ENCODE measurements around the gene SPAG7.
A peak's percentile ranks its signal among the peaks of the same experiment; 100 is the strongest.

The SPAG7 gene

DNA sequence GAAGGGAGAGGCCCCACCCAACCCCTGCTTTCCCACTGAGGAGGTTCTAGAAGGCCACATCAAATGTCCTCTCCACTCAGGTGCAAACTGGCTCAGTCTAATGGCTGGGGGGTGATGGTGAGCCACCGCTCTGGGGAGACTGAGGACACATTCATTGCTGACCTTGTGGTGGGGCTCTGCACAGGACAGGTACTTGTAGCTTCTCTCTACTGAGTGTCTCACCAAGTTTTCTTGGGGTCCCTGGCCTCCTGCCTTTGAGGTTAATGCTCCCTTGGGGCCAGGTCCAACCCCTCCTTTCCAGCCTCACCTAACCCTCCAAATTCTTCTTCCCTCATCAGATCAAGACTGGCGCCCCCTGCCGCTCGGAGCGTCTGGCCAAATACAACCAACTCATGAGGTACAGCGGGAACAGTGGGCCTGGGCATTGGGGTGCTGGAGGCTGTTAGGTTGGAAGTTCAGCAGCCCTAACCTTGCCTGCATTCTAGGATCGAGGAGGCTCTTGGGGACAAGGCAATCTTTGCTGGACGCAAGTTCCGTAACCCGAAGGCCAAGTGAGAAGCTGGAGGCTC, 11.0 kb downstream of the SPAG7 start:
- DNase-seq = peak in 1 of 42 donors; percentile 39

DNA sequence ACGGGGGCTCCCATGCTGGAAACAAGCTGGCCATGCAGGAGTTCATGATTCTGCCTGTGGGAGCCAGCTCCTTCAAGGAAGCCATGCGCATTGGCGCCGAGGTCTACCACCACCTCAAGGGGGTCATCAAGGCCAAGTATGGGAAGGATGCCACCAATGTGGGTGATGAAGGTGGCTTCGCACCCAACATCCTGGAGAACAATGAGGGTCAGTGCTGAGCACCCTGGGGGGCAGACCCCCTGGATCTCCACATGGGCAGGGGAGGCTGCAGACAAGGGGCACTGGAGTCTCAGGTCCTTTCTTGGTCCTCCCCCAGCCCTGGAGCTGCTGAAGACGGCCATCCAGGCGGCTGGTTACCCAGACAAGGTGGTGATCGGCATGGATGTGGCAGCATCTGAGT, 12.5 kb downstream of the SPAG7 start:
- DNase-seq = no peak
- intact Hi-C loops (cut with DNase I) = no loop called here

More for the DNA sequence above, 11.0 kb downstream of the SPAG7 start:
- intact Hi-C loops (cut with DNase I) = no loop called here

DNA sequence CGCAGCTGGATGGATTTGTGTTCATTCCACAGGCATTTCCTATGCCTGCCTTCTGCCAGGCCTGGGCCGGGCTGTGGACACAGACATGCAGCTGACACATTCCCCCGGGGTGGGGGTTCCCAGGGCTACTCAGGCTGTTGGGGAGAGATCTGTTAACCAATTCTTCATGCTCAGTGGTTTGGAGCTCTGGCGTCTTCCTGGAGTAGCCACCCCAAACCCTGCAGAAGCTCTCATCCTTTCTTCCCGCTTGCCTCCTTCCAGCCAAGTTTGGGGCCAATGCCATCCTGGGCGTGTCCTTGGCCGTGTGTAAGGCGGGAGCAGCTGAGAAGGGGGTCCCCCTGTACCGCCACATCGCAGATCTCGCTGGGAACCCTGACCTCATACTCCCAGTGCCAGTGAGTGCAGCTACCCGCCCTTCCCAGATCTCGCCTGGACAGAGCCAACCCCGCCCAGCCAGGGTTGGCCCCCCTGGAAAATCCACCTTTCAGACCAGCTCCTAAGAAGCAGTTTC, 14.1 kb downstream of the SPAG7 start:
- intact Hi-C loops (cut with DNase I) = no loop called here
- DNase-seq = no peak

DNA sequence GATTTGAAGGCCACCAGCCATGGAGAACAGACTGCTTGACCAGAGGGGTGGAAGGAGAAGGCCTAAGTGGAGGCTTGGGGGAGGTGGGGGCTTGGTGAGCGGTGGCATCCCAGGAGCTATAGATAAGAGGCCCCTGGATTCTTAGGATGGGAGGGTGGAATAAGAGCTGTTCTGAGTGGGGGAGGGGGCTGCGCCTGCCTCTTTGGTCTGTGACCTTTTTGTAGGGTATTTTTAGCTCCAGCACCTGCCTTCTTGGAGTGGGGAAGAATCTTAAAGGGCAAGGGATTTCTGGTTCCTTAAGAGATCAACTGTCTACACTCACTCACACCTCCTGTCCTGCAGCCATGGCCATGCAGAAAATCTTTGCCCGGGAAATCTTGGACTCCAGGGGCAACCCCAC, 16.1 kb downstream of the SPAG7 start:
- no peak for DNase-seq
- intact Hi-C loops (cut with DNase I) = no loop called here

DNA sequence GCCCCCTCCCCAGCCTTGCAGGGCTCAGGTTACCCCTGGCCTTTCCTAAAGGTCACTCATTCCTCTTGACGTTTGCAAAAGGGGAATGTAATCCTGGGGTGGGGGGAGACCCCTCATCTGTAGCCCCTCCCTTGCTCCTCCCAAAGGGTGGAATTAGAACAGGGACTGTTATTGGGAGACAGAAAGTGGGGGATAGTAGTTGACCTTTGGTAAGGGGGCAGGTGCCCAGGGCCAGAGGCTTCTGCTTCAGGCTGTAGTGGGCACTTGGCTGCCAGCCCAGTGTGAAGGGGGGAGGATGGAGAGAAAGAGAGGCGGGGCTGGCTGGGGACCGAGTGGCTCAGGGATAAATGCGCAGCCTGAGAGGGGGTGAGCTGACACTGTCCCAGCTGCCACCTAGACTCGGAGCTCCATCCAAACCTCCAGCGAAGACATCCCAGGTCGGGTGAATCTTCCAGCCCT, 16.8 kb downstream of the SPAG7 start, which contains the start of gene ENO3:
TSS of gene ENO3 (plus strand) at position 374 of the 459 bp plus-strand sequence. CDS start 711 bp downstream, outside the sequence.
- intact Hi-C loops (cut with DNase I) = no loop called here
- DNase-seq = no peak

DNA sequence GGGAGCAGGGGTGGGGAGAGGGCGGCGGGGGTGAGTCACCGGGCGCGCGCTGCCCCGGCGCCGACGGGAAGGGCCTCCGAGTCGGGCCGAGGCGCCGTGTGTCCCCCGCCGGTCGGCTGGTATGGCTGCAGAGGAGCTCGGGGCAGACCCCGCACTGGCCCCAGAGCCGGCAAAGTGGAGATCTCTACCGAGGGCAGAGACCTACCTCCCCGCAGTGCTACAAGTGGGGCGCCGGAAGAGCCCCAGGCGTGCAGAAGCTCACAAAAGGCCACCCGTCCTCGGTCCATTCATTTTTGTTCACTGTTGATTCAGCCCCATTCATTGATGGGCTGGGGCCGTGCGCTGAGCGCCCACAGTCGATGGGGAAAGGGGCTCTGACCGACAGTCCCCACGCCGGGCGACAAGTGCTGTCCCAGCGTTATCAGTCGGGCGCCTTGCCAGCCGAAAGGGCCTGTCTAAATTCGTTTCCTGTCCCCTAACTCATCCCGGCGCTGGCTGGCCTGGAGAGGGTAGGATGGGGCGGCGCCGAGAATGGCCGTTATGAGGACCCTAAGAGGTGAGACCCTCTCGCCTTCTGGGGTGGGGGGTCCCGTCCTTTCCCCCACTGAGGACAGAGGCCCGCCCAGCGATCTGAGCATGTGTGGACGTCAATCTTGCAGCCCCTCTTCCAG, 17.4 kb downstream of the SPAG7 start:
- DNase-seq = peak in 4 of 42 donors; percentile 12 to 59 (median 38)
- intact Hi-C loops (cut with DNase I) = no loop called here

DNA sequence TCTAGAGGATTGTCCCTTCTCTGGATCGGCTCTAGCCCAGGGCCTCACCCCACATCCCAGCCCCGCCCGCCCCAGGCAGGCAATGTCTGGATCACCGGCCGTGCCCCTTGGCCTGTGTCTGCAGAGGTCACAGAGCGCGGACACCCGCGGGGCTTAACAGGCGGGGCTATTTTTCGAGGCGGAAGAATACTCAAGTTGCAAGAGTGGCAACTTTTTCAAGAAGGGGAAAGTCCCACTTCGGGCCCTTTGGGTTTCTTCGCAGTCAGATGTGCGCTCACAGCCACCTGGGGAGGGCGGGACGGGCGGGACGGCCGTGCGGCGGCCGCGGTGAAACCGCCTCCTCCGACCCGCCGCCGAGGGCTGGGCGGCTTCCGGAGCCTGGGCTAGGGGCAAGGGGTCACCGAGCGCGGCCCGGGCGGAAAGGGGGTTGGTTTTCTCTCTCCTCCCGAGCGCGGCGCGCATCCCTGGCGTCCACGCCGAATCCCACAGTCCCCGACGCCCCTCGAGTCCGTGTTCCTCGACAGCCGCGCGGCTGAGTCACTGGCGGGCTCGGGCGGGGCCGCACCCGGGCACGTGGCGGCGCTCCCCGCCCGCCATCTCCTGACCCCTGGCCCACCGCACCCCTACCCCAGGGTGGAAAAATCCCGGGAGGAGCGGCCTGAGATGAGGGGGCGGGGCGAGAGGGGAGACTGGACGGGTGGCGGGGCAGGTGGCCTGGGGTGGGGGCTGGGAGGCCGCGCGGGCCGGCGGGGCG, 18.1 kb downstream of the SPAG7 start:
- DNase-seq = peak in 33 of 42 donors; percentile 26 to 79 (median 47)
- intact Hi-C loops (cut with DNase I) = loop anchor here (2.0 kb wide), 1 partner anchor 17 kb away; the partner anchor contains the start of gene SPAG7

DNA sequence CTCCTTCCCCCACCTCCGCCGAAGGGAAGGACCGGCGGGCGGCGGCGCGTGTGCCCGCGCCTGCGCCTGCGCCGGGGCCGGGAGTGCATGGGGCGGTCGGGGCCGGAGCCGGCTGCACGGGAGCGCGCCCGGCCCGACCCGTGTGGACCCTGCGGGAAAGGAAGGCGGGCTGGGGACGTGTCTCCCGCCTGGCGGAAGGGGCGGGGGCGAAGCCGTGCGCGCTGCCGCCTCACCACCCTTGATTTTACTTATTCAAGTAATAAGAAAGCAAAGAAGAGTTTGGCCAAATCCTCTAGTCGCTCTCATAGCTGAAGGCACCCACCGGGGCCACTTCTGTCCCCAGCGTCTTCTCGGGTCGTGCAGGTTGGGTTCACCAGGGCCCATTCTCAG, 18.7 kb downstream of the SPAG7 start:
- DNase-seq = peak in 41 of 42 donors; percentile 32 to 90 (median 80)
- intact Hi-C loops (cut with DNase I) = loop anchor here (2.0 kb wide), 1 partner anchor 18 kb away; the partner anchor contains the start of gene SPAG7

DNA sequence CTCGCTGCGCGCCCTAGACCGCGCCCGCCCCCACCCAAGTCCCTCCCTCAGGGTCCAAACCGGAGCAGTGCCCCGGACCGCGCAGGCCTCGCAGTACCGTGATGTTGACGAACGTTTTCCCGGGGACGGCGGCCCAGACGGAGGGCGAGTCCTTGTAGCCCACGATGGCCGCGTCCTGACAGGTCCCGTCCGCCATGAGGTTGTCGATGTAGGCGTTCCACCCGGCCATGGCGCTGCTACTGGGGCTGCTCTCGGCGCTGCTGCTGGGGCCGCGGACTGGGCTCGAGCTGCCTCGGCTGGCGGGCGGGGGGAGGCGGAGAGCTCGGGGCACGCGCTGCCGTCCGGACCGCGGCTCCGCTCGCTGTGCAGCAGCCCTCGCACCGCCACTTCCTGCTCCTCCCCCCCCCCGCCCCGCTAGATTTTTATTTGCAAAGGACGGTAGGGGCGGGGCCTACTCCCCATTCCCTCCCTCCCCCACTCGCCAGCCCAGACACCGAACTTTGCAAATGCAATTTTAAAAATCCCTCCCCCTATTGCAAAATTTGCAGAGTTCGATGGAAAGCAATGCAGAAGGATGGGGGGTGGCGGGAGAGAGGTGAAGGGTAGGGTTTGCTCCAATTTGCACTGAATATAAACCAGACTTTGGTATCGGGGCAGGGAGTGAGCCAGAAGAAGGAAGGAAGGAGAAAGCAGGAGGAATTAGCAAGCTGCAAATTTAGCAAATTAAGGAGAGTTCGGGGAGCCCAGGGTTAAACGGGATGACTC, 19.3 kb downstream of the SPAG7 start, which contains the start of gene PFN1:
TSS of gene PFN1 (minus strand) at position 365 of the 765 bp plus-strand sequence. CDS start at position 229, 136 bp downstream.
- intact Hi-C loops (cut with DNase I) = loop anchor here (2.0 kb wide), 1 partner anchor 18 kb away; the partner anchor contains the start of gene SPAG7
- peak; percentile 71 to 95 (median 86) for DNase-seq

DNA sequence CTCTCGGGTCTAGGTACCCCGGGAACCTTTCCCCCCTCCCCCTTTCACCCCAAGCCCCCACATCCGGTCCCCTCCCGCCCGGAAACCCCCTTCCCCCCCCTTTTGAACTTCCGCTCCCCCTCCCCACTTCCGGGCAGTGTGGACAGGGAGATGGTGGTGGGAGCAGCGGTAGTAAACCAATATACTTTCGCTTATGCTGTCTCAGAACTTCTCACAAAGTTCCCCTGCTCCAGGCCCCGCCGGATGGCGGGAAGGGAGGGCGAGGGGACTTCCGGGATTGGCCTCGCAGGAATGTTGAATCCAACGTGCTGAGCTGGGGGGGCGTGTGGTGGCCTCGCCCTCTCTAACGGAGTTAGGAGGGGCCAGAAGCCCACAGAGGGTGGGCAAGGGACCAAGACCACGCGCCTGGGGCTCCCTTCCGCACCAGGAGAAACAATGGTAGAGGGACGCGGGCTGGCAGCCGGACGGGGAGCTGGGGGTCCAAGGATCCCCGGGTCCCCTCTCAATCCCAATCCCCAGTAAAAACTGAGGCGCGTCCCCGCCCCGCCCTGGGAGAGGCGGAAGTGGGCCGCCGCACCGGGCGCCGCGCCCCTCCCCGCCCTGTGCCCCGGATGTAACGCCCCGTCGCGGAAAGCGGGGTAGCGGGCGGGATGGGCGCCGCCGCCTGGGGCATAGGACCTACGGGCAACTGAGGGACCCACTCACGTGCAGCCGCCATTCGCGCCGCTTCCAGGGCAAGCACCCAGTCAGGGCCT, 20.0 kb downstream of the SPAG7 start:
- intact Hi-C loops (cut with DNase I) = loop anchor here (2.0 kb wide), 1 partner anchor 19 kb away; the partner anchor contains the start of gene SPAG7
- peak in 36 of 42 donors; percentile 19 to 81 (median 56) for DNase-seq

DNA sequence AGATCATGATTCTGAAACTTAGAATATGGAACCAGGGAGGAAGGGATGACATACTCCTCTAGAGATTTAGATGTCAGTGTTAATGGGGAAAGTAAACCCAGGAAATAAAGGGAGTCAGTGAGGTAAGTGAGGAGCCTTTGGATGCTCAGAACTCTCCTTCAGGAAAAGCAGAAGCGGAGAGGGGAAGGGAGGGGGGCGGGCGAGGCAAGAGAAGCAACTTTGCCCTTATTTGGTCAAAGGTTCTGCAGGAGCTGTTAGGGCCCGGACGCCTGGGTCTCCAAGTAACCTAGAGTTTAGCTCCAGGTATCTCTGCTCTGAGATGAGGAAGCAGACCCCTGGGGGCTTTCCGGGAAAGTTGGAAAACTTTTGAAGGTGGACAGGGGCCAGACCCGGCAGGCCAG, 20.6 kb downstream of the SPAG7 start:
- intact Hi-C loops (cut with DNase I) = no loop called here
- peak in 1 of 42 donors; percentile 18 for DNase-seq

DNA sequence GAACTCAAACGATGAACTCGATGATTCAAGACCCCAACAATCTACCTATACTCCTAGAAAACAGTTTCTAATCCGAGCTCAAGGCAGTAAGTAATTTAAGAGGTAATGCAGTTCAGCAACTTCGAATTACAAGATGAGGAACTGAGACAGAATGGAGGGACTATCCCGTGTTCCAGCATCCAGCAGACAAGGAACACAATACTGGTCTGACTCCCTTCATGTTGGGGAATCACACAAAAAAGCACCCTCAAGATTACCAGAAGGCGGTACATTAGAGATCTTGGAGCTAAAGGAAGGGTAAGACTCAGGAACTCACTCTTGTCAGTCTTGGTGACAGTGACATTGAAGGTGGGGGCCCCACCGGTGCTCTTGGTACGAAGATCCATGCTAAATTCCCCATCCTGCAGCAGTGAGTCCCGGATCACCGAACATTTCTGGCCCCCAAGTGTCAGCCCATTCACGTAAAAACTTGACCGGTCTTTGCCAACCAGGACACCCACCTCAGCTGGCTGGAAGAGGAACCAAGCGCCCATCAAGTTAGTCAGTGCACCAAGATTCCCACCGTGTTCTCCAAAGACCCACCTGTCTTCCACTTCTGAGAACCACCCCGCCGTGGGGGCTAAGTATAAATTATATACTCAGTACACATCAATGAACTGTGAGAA, 21.2 kb downstream of the SPAG7 start:
- DNase-seq = no peak
- intact Hi-C loops (cut with DNase I) = no loop called here

DNA sequence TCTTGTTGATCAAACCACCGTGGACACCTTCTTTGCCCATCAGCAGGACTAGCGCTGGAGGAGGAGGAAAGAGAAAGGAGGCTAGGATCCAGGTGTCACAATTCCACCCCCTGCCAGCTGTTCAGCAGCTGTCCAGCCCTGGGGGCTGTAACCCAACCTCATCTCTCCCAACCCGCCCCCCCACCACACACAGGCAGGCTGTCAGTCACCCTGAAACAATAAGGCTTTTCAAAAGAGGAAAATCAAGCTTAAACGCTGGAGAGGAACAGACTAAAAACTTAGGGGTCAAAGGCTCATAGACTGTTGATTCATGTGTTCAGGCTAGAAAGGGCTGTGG, 21.7 kb downstream of the SPAG7 start:
- intact Hi-C loops (cut with DNase I) = no loop called here
- DNase-seq = no peak

DNA sequence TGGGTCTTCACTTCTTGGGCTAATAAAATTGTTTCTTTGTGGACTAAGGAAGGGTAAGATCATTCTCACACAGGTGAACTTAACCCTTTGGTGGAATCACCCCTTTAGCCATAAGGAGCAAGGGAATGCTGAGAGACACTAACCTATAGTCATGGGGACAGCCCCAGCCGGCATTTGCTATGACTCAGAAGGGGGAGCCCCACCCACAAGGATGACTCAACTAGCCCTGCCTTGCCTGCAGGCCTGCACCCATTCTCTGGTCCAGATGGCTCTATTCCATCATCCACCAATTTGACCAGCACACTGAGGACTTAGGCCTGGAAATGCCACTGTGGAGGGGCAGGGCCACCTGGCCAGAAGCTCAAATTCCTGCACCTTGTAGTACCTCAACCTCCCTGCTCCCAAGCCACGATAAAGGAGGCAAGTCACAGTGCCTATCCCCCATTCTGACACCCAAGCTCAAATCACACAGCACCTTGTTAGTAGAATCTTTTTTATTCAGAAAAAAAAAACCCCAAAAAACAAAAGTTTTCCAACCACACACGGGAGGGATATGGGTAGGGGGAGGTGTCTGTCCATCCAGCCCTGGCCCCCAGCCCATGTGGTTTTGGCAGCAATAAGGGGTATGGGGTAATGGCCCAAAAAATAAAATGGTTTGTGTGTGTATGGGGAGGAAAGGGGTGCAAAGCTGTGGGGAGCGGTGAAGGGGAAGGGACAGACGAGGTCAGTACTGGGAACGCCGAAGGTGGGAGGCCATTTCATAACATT, 22.3 kb downstream of the SPAG7 start:
- peak in 41 of 42 donors; percentile 31 to 92 (median 68) for DNase-seq
- intact Hi-C loops (cut with DNase I) = no loop called here

DNA sequence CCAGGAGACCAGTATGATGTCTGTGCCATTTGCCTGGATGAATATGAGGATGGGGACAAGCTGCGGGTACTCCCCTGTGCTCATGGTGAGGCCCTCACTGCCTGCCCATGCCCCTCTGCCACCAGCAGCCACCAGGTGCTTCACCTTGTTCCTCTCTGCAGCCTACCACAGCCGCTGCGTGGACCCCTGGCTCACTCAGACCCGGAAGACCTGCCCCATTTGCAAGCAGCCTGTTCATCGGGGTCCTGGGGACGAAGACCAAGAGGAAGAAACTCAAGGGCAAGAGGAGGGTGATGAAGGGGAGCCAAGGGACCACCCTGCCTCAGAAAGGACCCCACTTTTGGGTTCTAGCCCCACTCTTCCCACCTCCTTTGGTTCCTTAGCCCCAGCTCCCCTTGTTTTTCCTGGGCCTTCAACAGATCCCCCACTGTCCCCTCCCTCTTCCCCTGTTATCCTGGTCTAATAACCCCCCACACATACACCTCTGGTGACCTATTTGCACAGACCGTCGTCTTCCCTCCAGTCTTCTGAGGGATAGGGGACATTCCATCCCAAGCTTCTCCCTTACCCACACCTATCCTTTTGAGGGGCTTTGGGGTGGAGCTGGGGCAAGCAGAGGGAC, 23.0 kb downstream of the SPAG7 start:
- intact Hi-C loops (cut with DNase I) = no loop called here
- no peak for DNase-seq

DNA sequence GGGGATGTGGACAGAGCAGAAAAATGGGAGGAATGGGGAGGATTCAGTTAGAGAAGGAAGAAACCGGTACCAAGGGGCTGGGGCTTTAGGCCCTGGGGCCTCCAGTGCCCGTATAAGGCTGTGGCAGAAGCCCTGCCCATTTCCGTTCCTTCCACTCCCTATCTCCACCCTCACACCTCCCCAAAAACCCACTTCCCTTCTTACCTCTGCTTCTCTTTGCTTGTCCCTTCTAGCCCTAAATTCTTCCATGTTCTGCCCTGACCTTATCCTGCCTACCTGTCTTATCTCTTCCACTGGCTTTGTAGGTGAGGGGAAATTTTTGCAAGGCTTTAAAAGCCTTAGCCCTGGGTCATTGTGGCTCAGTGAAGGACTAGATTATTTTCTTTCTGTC, 23.5 kb downstream of the SPAG7 start:
- intact Hi-C loops (cut with DNase I) = no loop called here
- DNase-seq = no peak
